GM12878 (cell line): ENCODE measurements around the gene ACACB. TPM values are rescaled to one million over a fixed set of nuclear protein-coding genes. Genes with fewer than 3 reads are reported as not detected.

Experiments
- ATAC-seq: fragments of 200-7000 bp; cut with Tn5 transposase; 3 replicates; pipeline ENCODE4 v1.9.1; 2020; ENCODE audit warnings: mild to moderate bottlenecking, moderate library complexity
- BruUV-seq: library from RNA; stranded (reverse); fragments of 400-500 nt; replicated peaks from 2 replicates; lab custom pipeline; 2021; lab: Mats Ljungman, UMichigan
- CTCF ChIA-PET: fragments of 300-600 bp; sonication (Branson Sonifier 250); formaldehyde crosslinking; extraction: SDS; loops from one replicate; lab custom pipeline; 2021; ENCODE audit warnings: inconsistent platforms; lab: Yijun Ruan, JAX
- POLR2A ChIA-PET: fragments of 350-600 bp; formaldehyde crosslinking; extraction: SDS; loops from one replicate; lab custom pipeline; 2021; ENCODE audit warnings: inconsistent platforms; lab: Charles Lee
- RAD21 ChIA-PET: fragments of 300-600 bp; sonication (Branson Sonifier 250); formaldehyde crosslinking; loops from one replicate; lab custom pipeline; 2023; ENCODE audit warnings: antibody characterized with exemption; ENCODE audit not compliant: unreplicated experiment; lab: Charles Lee
- SMC1A ChIA-PET: fragments of 300-600 bp; sonication (Branson Sonifier 250); formaldehyde crosslinking; loops from one replicate; lab custom pipeline; 2023; ENCODE audit not compliant: unreplicated experiment, uncharacterized antibody; lab: Charles Lee
- DNase-seq: peaks from one replicate; pipeline ENCODE4 v3.0.0-alpha.2; 2011; ENCODE audit warnings: low read depth, low spot score
- FAIRE-seq: peaks from 3 replicates; lab custom pipeline; 2011; peaks lifted over from hg19 to GRCh38; lab: Jason Lieb, UNC
- H2AFZ ChIP-seq: 2 replicates; pipeline ENCODE4 v1.6.0; 2011; ENCODE audit warnings: low read depth, low read length, control low read depth; ENCODE audit not compliant: control insufficient read depth
- H3K27ac ChIP-seq: 2 replicates; pipeline ENCODE4 v1.5.1; 2011; ENCODE audit warnings: control low read depth; ENCODE audit not compliant: control insufficient read depth, insufficient read depth
- H3K27me3 ChIP-seq, 2 experiments: replicated peaks in 1 of 2; 2 replicates each; pipeline versions ENCODE4 v1.6.0 to v1.6.1; 2011; ENCODE audit warnings: low read length in 1 of 2; ENCODE audit not compliant: control insufficient read depth in 2 of 2, insufficient read depth in 2 of 2
- H3K36me3 ChIP-seq, 2 experiments: 2 replicates each; pipeline ENCODE4 v1.5.1; 2011; ENCODE audit warnings: low read length in 1 of 2; ENCODE audit not compliant: control insufficient read depth in 2 of 2, insufficient read depth in 2 of 2
- H3K4me1 ChIP-seq: 2 replicates; pipeline ENCODE4 v1.6.1; 2011; ENCODE audit warnings: mild to moderate bottlenecking, low read length, moderate library complexity, mixed read lengths; ENCODE audit not compliant: control insufficient read depth, insufficient read depth
- H3K4me2 ChIP-seq: 2 replicates; pipeline ENCODE4 v1.6.0; 2011; ENCODE audit warnings: control low read depth; ENCODE audit not compliant: control insufficient read depth, insufficient read depth
- H3K4me3 ChIP-seq: fragments of 200-600 bp; sonication (generic); 2 replicates; pipeline ENCODE4 v1.5.1; 2016
- H3K79me2 ChIP-seq: 2 replicates; pipeline ENCODE4 v1.6.0; 2011; ENCODE audit warnings: low read length; ENCODE audit not compliant: control insufficient read depth, insufficient read depth
- H3K9ac ChIP-seq: 2 replicates; pipeline ENCODE4 v1.8.0; 2011; ENCODE audit warnings: low read length, control low read depth, mixed read lengths; ENCODE audit not compliant: control insufficient read depth, insufficient read depth
- H3K9me3 ChIP-seq: replicated peaks from 3 replicates; pipeline ENCODE4 v1.5.1; 2011; ENCODE audit warnings: mild to moderate bottlenecking, low read length; ENCODE audit not compliant: control insufficient read depth, insufficient read depth
- H4K20me1 ChIP-seq: 2 replicates; pipeline ENCODE4 v1.6.0; 2011; ENCODE audit not compliant: control insufficient read depth, insufficient read depth
- KDM1A ChIP-seq: fragments of 200-600 bp; sonication (generic); IDR thresholded peaks from 2 replicates; pipeline ENCODE4 v1.6.1; 2016; ENCODE audit warnings: borderline replicate concordance
- LARP7 ChIP-seq: fragments of 450-650 bp; IDR thresholded peaks from 2 replicates; pipeline ENCODE4 v1.6.1; 2017; ENCODE audit warnings: mild to moderate bottlenecking
- MTA3 ChIP-seq: IDR thresholded peaks from 2 replicates; pipeline ENCODE4 v1.6.1; 2012; ENCODE audit warnings: low read length, inconsistent platforms, borderline replicate concordance
- POLR2A ChIP-seq: IDR thresholded peaks from 2 replicates; pipeline ENCODE4 v1.6.1; 2011; ENCODE audit warnings: low read depth, mild to moderate bottlenecking, low read length
- SIX5 ChIP-seq: IDR thresholded peaks from 2 replicates; pipeline ENCODE4 v1.6.1; 2011; ENCODE audit warnings: mild to moderate bottlenecking, low read depth, low read length, moderate library complexity; ENCODE audit not compliant: severe bottlenecking
- SREBF2 ChIP-seq: IDR thresholded peaks from 2 replicates; pipeline ENCODE4 v1.6.1; 2012; ENCODE audit warnings: mild to moderate bottlenecking, low read length
- SRF ChIP-seq, 2 experiments: IDR thresholded peaks; 2 replicates each; pipeline ENCODE4 v1.6.1; 2011; ENCODE audit warnings: low read depth in 2 of 2, low read length in 2 of 2, mild to moderate bottlenecking in 1 of 2, moderate library complexity in 1 of 2
- ZNF384 ChIP-seq: IDR thresholded peaks from 2 replicates; pipeline ENCODE4 v1.6.1; 2012; ENCODE audit warnings: low read depth, mild to moderate bottlenecking, low read length, improper control_type of control experiment, borderline replicate concordance
- WGBS: methylation state at CpG from one replicate; pipeline ENCODE4 v1.1.6; 2016; ENCODE audit warnings: low lambda C conversion rate; ENCODE audit not compliant: insufficient replicate concordance, insufficient coverage; ENCODE audit errors: missing lambda C conversion rate; 5-methylcytosine and 5-hydroxymethylcytosine counted together
- in situ Hi-C: fragments of 300-500 bp; cut with MboI; formaldehyde crosslinking; loops from 9 replicates; pipeline ENCODE4 v1.14.3; 2018; ENCODE audit warnings: mixed read lengths
- intact Hi-C: fragments of 100-400 bp; cut with micrococcal nuclease; formaldehyde crosslinking; loops from one replicate; pipeline ENCODE4 v1.14.2; 2022; ENCODE audit not compliant: unreplicated experiment
- polyA plus RNA-seq, 11 experiments: library from polyadenylated mRNA; depleted of rRNA in 4 of 11; unstranded in 6 of 11; stranded (reverse) in 5 of 11; fragments of >200 nt; fragmentation: Nextera tagmentation in 4 of 11; fragmentation: Illumina TruSeq in 1 of 11; extraction: Ambion mirVana in 4 of 11; extraction: Trizol in 1 of 11; gene quantifications; 1 replicate in 1 of 11; 2 replicates in 10 of 11; pipeline versions ENCODE4 v1.2.1 to v1.2.3, GENCODE V29; 2011 to 2016; ENCODE audit warnings: inconsistent platforms in 2 of 11, missing spikeins in 2 of 11, low read depth in 1 of 11
- total RNA-seq, 4 experiments: library from RNA; depleted of rRNA in 3 of 4; stranded (reverse); fragments of >200 nt in 3 of 4; fragmentation: Illumina TruSeq in 1 of 4; extraction: Trizol in 1 of 4; gene quantifications; 2 replicates each; pipeline versions ENCODE4 v1.2.1 to v1.2.3, GENCODE V29; 2013 to 2021
- TF ChIP-seq, protein P1 (sequence below): fragments of 450-650 bp; IDR thresholded peaks from 2 replicates; pipeline ENCODE4 v1.6.1; 2017; ENCODE audit warnings: mild to moderate bottlenecking

The ACACB gene
- total and polyA plus RNA-seq, 10 of the 15 experiments (the other 5 are each of a cell fraction or from before 2014, with no cell fraction given) = 0.05 to 1.9 (median 0.38) TPM; not detected in 2

DNA sequence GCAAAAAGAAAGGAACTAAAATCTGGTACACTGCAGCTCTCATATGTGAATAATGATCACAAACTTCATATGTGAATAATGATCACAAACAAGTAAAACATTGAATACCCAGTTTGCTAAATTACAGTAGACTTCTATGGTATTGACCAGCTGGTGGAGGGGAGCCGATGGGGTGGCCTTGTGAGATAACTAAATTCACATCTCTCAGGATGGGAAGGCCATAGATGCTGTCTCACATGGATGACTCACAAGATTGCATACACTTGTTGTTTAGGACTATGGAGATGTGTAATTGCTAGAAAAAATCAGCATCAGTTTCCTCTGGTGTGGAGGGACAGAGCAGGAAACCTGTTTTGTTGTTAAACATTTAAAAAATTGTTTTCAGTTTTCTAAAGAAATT, 49.2 kb downstream of the ACACB start:
- no peak for TF ChIP-seq KDM1A
- no peak for TF ChIP-seq ZNF384
- TF ChIP-seq POLR2A = no peak
- TF ChIP-seq, protein P1, sequence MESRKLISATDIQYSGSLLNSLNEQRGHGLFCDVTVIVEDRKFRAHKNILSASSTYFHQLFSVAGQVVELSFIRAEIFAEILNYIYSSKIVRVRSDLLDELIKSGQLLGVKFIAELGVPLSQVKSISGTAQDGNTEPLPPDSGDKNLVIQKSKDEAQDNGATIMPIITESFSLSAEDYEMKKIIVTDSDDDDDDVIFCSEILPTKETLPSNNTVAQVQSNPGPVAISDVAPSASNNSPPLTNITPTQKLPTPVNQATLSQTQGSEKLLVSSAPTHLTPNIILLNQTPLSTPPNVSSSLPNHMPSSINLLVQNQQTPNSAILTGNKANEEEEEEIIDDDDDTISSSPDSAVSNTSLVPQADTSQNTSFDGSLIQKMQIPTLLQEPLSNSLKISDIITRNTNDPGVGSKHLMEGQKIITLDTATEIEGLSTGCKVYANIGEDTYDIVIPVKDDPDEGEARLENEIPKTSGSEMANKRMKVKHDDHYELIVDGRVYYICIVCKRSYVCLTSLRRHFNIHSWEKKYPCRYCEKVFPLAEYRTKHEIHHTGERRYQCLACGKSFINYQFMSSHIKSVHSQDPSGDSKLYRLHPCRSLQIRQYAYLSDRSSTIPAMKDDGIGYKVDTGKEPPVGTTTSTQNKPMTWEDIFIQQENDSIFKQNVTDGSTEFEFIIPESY = no peak
- no peak for TF ChIP-seq LARP7
- no peak for TF ChIP-seq SRF (IDR thresholded peaks at IDR 0.05; ENCODE audit: low read depth in 2 of 2, low read length in 2 of 2)
- no peak for TF ChIP-seq MTA3
- TF ChIP-seq SREBF2 = no peak
- TF ChIP-seq SIX5 = no peak
- WGBS = 61% methylated on average over 1 of the region's 1 CpG
- in situ Hi-C loops (no loop called here), intact Hi-C loops (no loop called here)
- DNase-seq (no peak), ATAC-seq (no peak), FAIRE-seq (no peak)
- H3K4me3 ChIP-seq = no peak overlapping the region
- CTCF ChIA-PET = no interaction called here
- H3K36me3 ChIP-seq = no peaks in the 10 kb centered on the region
- no TSS peak for BruUV-seq
- no peaks in the 10 kb centered on the region for H3K79me2 ChIP-seq
- no peak overlapping the region for H3K9ac ChIP-seq
- no peaks in the 10 kb centered on the region for H3K4me1 ChIP-seq
- H3K4me2 ChIP-seq = no peak overlapping the region
- RAD21 ChIA-PET = no interaction called here
- H3K27me3 ChIP-seq = no peaks in the 10 kb centered on the region
- no peaks in the 10 kb centered on the region for H4K20me1 ChIP-seq
- POLR2A ChIA-PET = no interaction called here
- SMC1A ChIA-PET = no interaction called here
- no peaks in the 10 kb centered on the region for H3K9me3 ChIP-seq
- no peak overlapping the region for H2AFZ ChIP-seq
- no peak overlapping the region for H3K27ac ChIP-seq
